NCI-H2196 treated with DMSO at 0.1 percent for 48 hours (cell line): Measurements from ENCODE around the gene VCP.
"Not testable (repeated sequence)": the region's sequence is repeated elsewhere in the genome, so short reads cannot be mapped to it uniquely, and the experiment has no call there.

Source experiments
- DNase-seq: peaks from one replicate; lab custom pipeline; 2025; ENCODE audit not compliant: unreplicated experiment; lab: John Stamatoyannopoulos, UW

Gene VCP

DNA sequence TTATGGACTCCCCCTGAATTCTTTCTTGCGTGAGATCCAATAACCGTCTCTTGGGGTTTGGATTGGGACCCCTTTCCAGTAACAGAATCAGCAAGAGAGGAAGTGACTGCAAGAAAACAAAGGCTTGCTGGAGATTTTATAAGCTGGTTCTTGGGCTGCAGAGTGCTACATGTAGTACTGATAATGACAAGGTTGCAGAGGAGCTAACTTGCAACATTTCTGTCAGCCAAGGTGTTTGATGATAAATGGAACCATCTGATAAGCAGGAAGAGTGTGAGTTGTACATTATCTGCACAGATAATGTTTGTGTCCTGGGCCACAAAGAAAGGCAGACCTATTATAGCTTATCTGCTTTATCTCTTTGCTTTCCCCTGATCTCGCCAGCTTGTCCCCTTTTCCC is 45.8 kb downstream of the VCP start:
- no peak for DNase-seq

DNA sequence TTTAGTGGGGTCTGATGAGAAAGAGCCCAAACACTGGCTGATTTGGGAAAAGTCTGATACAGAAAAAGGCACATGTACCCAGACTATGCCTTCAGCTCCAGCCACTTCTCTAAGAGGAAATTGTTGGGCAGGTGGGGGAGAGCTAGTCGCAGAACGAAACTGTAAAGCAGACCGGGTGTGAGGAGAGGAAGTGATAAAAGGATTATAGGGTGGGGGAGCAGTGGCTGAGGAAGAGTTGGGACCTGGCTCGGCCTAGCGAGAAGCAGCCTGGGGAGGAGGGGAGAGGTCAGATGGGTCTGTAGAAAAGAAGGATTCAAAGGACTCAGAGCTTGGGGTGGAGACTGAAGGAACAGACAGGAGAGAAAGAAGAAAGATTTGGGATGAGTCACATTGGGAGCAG is 49.0 kb downstream of the VCP start:
- not testable (repeated sequence) for DNase-seq

DNA sequence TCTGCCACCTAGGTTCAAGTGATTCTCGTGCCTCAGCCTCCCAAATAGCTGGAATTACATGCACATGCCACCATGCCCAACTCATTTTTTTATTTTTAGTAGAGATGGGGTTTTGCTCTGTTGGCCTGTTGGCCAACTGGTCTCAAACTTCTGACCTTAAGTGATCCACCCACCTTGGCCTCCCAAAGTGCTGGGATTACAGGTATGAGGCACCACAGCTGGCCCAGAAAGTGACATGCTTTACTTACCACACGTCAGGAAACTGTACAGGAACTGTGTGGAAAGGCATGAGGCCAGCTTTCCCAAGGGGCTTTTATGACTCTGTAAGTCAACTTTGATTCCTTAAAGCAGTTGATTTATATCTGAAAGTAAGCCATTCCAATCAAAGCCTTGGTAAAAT is 57.9 kb downstream of the VCP start:
- no peak for DNase-seq

DNA sequence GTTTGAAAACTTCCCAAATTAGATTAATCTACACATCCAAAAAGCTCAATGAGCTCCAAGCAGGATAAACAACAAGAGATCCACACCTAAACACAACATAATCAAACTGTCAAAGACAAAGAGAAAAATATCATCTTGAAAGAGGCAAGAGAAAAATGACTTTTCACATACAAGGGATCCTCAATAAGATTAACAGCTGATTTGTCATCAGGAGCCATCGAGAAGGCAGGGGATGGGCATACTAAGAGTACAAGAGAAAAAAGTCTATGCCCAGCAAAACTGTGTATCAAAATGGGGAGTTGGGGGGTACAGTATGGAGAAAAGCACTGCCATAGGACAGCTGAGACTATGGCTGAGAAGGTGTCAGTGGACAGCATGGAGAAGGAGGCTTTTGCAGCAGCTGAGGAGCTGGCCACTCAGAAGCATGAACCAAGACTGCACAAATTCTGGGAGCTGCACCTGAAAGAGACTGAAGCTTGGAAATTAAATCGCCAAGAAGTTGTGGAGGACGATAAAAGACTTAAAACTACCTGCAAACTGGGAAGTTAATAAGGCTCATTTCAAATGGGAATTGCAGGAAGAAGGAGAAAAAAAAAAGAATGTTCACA is 62.0 kb downstream of the VCP start:
- DNase-seq = no peak
